Sigmoid colon (tissue), 7 donors: ENCODE data around the gene RPS19BP1. TPM values are rescaled to one million over a fixed set of nuclear protein-coding genes. Genes with fewer than 3 reads are reported as not detected.

ENCODE experiments used
- DNase-seq: peaks from one replicate; pipeline ENCODE4 v3.0.0-alpha.2; 2019
- H3K27ac ChIP-seq, 4 donors: fragments of 200-600 bp; sonication (generic); one replicate each; pipeline ENCODE4 v1.5.1; 2016 to 2019; ENCODE audit warnings: mild to moderate bottlenecking in 1 of 4
- H3K27me3 ChIP-seq, 3 donors: fragments of 200-600 bp; sonication (generic); one replicate each; pipeline ENCODE4 v1.5.1; 2019; ENCODE audit warnings: mild to moderate bottlenecking in 1 of 3
- H3K36me3 ChIP-seq, 4 donors: fragments of 200-600 bp; sonication (generic); one replicate each; pipeline ENCODE4 v1.5.1; 2016 to 2019
- H3K4me1 ChIP-seq, 4 donors: fragments of 200-600 bp; sonication (generic); one replicate each; pipeline ENCODE4 v1.5.1; 2017 to 2019
- H3K4me3 ChIP-seq, 4 donors: fragments of 200-600 bp; sonication (generic); one replicate each; pipeline ENCODE4 v1.5.1; 2017 to 2019; ENCODE audit warnings: mild to moderate bottlenecking in 2 of 4, moderate library complexity in 1 of 4
- H3K9me3 ChIP-seq, 4 donors: fragments of 200-600 bp in 3 of 4; sonication (generic) in 3 of 4; one replicate each; pipeline versions ENCODE4 v1.5.1 to v1.6.1; 2013 to 2019
- CTCF ChIP-seq, 4 experiments: fragments of 450-650 bp in 3 of 4; fragments of 200-600 bp in 1 of 4; IDR thresholded peaks; one replicate each; pipeline ENCODE4 v1.5.1; 2016 to 2019; ENCODE audit warnings: antibody characterized with exemption in 4 of 4, mild to moderate bottlenecking in 3 of 4, moderate library complexity in 2 of 4
- EP300 ChIP-seq, 4 donors: sonication (generic); formaldehyde crosslinking; IDR thresholded peaks; one replicate each; pipeline ENCODE4 v1.6.1; 2017; ENCODE audit warnings: antibody characterized with exemption in 4 of 4
- POLR2A ChIP-seq, 2 donors: fragments of 450-650 bp; IDR thresholded peaks; one replicate each; pipeline ENCODE4 v1.6.1; 2016; ENCODE audit warnings: antibody characterized with exemption in 2 of 2, mild to moderate bottlenecking in 2 of 2, moderate library complexity in 2 of 2
- POLR2AphosphoS5 ChIP-seq, 4 donors: sonication (generic); formaldehyde crosslinking; IDR thresholded peaks; one replicate each; pipeline ENCODE4 v1.6.1; 2017; ENCODE audit warnings: antibody characterized with exemption in 4 of 4
- WGBS, 2 donors: extraction: QIAGEN DNeasy Blood & Tissue Kit; methylation state at CpG; one replicate each; pipeline ENCODE4 v1.1.7; 2013; 5-methylcytosine and 5-hydroxymethylcytosine counted together
- intact Hi-C: fragments of 100-400 bp; cut with DNase I; formaldehyde crosslinking; loops from one replicate; pipeline ENCODE4 v1.15.1; 2023
- polyA plus RNA-seq, 3 donors: library from polyadenylated mRNA; stranded (reverse); fragments of 200-250 nt; gene quantifications; one replicate each; pipeline ENCODE4 v1.2.3, GENCODE V29; 2013
- total RNA-seq, 4 donors: library from RNA; depleted of rRNA; stranded (reverse); fragments of >200 nt; gene quantifications; one replicate each; pipeline ENCODE4 v1.1.0, GENCODE V29; 2016
- donor health status: healthy with polysubstance abuse.
- donor health status: Bipolar disorder and iron deficiency.
- donor health status: healthy.

RPS19BP1 gene
- total and polyA plus RNA-seq, 7 donors: 148 to 217 (median 180) TPM

GRCh38 chr22:39504071-39504470, 28.5 kb downstream of the RPS19BP1 start:
- Histone ChIP-seq H3K4me1 (peaks cover 0 to 42% (median 29%) of the 10 kb centered on the region in 4 donors), H3K27me3 (no peaks in the 10 kb centered on the region), H3K4me3 (no peak overlapping the region), H3K27ac (no peak overlapping the region), H3K36me3 (peaks cover 14 to 52% (median 33%) of the 10 kb centered on the region in 4 donors), H3K9me3 (no peaks in the 10 kb centered on the region)
- intact Hi-C loops: no loop called here
- no peak for TF ChIP-seq CTCF (IDR thresholded peaks at IDR 0.05)
- no peak for TF ChIP-seq EP300 (IDR thresholded peaks at IDR 0.05)
- no peak for TF ChIP-seq POLR2A (IDR thresholded peaks at IDR 0.05)
- no peak for TF ChIP-seq POLR2AphosphoS5 (IDR thresholded peaks at IDR 0.05)
- WGBS, 2 donors: 93 to 96% methylated on average over 16 of the region's 16 CpGs
- DNase-seq: no peak

GRCh38 chr22:39503630-39504029, 28.9 kb downstream of the RPS19BP1 start:
- peaks cover 14 to 48% (median 31%) of the 10 kb centered on the region in 4 donors for H3K36me3 ChIP-seq
- peaks cover 0 to 42% (median 29%) of the 10 kb centered on the region in 4 donors for H3K4me1 ChIP-seq
- no peaks in the 10 kb centered on the region for H3K9me3 ChIP-seq
- H3K4me3 ChIP-seq: peak overlapping the region in 3 of 4 donors; percentile 99 to 100 (median 100)
- peak overlapping the region in 2 of 4 donors; percentile 14 to 81 for H3K27ac ChIP-seq
- 55% methylated on average over 6 of the region's 6 CpGs for WGBS, 2 donors
- DNase-seq: no peak
- H3K27me3 ChIP-seq: no peaks in the 10 kb centered on the region
- TF ChIP-seq POLR2AphosphoS5 (IDR thresholded peaks at IDR 0.05): no peak
- no peak for TF ChIP-seq EP300 (IDR thresholded peaks at IDR 0.05)
- TF ChIP-seq CTCF (IDR thresholded peaks at IDR 0.05): no peak
- TF ChIP-seq POLR2A (IDR thresholded peaks at IDR 0.05): no peak
- intact Hi-C loops: loop anchor here (2.0 kb wide), 1 partner anchor 15 kb away; no protein-coding TSS in a partner anchor

GRCh38 chr22:39502789-39503409, 29.6 kb downstream of the RPS19BP1 start:
- WGBS, 2 donors: 2 to 7% methylated on average over 18 of the region's 18 CpGs
- Histone ChIP-seq H3K9me3 (no peaks in the 10 kb centered on the region), H3K4me3 (peak overlapping the region; percentile 95 to 100 (median 100)), H3K36me3 (peaks cover 14 to 41% (median 25%) of the 10 kb centered on the region in 4 donors), H3K4me1 (peaks cover 0 to 42% (median 29%) of the 10 kb centered on the region in 4 donors), H3K27me3 (no peaks in the 10 kb centered on the region), H3K27ac (peak overlapping the region; percentile 74 to 95 (median 84))
- intact Hi-C loops: loop anchor here (2.0 kb wide), 1 partner anchor 16 kb away; no protein-coding TSS in a partner anchor
- TF ChIP-seq POLR2AphosphoS5 (IDR thresholded peaks at IDR 0.05): no peak
- no peak for TF ChIP-seq EP300 (IDR thresholded peaks at IDR 0.05)
- TF ChIP-seq CTCF (IDR thresholded peaks at IDR 0.05): no peak
- no peak for TF ChIP-seq POLR2A (IDR thresholded peaks at IDR 0.05)
- no peak for DNase-seq

GRCh38 chr22:39502109-39502788, 30.3 kb downstream of the RPS19BP1 start, which contains the start of gene MIEF1:
Gene MIEF1 (plus strand): TSS chr22:39502290. CDS start chr22:39511295, 9,005 bp downstream.
- H3K27me3 ChIP-seq: no peaks in the 10 kb centered on the region
- WGBS, 2 donors: 1% methylated on average over 58 of the region's 58 CpGs
- H3K36me3 ChIP-seq: peaks cover 14 to 34% (median 23%) of the 10 kb centered on the region in 4 donors
- intact Hi-C loops: loop anchor here (2.0 kb wide), 1 partner anchor 17 kb away; no protein-coding TSS in a partner anchor
- peak within 1 kb of the TSS; percentile 95 to 100 (median 100) for H3K4me3 ChIP-seq
- peak; percentile 99 for DNase-seq
- TF ChIP-seq EP300 (IDR thresholded peaks at IDR 0.05) (peak in 1 of 4 donors; percentile 39), CTCF (IDR thresholded peaks at IDR 0.05) (no peak), POLR2A (IDR thresholded peaks at IDR 0.05) (peak; percentile 29 to 45), POLR2AphosphoS5 (IDR thresholded peaks at IDR 0.05) (peak; percentile 76 to 87 (median 85))
- peaks cover 0 to 42% (median 29%) of the 10 kb centered on the region in 4 donors for H3K4me1 ChIP-seq
- H3K27ac ChIP-seq: peak within 1 kb of the TSS; percentile 74 to 95 (median 84)
- no peaks in the 10 kb centered on the region for H3K9me3 ChIP-seq
